HG03159 (cell line): ENCODE results near the gene PPP2R5B.
"Not testable (repeated sequence)": the region's sequence is repeated elsewhere in the genome, so short reads cannot be mapped to it uniquely, and the experiment has no call there.

Experiments
- ATAC-seq: cut with Tn5 transposase; IDR thresholded peaks from one replicate; pipeline ENCODE4 v1.9.1; 2021; ENCODE audit warnings: mild to moderate bottlenecking, moderate library complexity; ENCODE audit not compliant: unreplicated experiment

The PPP2R5B gene

DNA sequence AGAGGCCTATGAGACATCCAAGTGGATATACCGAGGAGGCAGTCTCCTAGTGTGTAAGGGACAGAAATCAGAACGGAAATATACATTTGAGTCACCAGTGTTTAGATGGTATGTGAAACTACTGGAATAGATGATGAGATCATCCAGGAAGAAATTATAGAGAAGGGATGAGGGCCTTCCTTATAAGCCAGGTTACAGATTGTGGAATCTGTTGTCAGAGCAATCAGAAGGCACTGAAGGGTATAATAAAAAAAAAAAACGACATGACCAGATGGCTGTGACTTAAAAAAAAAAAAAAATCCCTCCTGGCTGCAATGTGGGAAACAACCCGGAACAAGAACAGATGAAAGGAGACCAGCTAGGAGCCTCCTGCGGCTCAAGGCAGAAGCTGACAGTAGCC, 44.7 kb downstream of the PPP2R5B start:
- ATAC-seq: no peak

GRCh38 chr11:64970731-64971151, 46.3 kb downstream of the PPP2R5B start:
- ATAC-seq: no peak

DNA sequence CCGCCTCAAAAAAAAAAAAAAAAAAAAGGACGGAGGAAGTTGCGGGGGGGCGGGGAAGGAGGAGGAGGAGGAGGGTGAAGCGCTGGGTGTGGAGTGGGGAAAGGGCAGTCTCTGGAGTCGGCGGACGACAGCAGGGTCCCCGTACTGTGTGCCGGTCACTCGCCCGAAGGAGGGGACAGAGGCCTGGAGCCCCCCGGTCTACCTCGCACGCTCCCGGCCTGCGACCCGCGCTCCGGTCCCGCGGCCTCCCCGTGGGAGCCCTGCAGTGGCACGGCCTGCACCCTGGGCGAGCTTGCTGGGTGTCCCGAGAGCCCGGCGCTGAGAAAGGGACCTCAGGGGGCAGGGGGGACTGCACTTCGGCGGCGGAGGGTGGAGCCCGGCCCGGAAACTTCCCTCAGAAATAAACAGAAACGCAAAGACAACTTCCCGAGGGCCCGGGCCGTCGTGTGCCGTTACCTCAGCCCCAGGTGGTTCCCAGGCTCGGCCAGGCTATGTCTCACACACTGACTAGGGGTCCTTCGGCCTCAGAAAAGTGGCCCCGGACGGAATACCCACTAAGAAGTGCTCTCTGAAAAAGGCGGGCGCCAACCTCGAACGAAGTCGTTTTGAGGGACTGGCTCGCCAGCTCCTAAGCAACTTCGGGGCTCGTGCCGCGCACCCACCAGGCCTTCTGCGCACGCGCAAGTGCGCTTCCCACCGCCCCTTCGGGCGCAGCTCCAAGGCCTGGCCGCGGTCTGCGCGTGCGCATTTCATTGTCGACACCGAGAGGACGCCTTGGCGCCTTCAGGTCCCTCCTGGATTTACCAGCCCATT, 47.1 kb downstream of the PPP2R5B start, which contains the start of gene MAJIN:
Gene MAJIN (minus strand): TSS at position 688 of the 813 bp plus-strand sequence. CDS start 12,703 bp downstream, outside the sequence.
- no peak for ATAC-seq

- no peak for ATAC-seq
Measured at GRCh38 chr11:64974124-64974523, 49.6 kb downstream of the PPP2R5B start.

GRCh38 chr11:64976651-64977050, 52.2 kb downstream of the PPP2R5B start:
- no peak for ATAC-seq

- not testable (repeated sequence) for ATAC-seq
Measured at GRCh38 chr11:64983339-64983738, 58.9 kb downstream of the PPP2R5B start.
